HG02885 (cell line): Measurements from ENCODE around the gene MAGI2.

ENCODE experiments used
- ATAC-seq: cut with Tn5 transposase; IDR thresholded peaks from one replicate; pipeline ENCODE4 v1.9.1; 2021; ENCODE audit warnings: mild to moderate bottlenecking; ENCODE audit not compliant: unreplicated experiment, poor library complexity

The MAGI2 gene

DNA sequence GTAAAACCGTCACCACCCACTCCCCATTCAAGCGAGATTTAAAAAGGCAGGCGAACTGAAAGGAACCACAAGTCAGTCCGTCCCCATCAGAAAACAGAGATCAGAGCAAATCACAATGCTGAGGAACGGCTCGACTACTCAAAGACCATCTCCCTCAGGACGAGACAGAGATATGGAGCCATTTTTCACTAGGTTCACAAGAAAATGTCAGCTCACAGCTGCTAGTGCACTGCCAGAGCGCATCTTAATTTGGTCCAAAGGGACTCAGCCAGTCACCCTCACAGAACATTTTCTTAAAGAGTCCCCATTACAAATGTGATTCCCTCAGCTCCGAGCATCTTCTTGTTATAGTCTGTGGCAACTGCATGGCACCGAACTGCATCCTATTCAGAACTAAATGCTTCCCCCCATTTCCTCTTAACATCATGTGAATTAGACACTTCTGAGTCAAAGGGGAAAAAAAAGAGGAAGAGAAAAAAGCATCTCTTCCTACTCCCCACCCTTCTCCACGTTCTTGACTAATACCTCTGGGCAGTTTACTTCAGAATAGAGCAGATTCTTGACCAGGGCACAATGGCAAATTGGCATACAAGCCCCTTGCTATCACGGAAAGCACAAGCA is 683.9 kb downstream of the MAGI2 start:
- ATAC-seq: peak; percentile 88

- no peak for ATAC-seq
Measured at GRCh38 chr7:78768859-78769258, 684.6 kb downstream of the MAGI2 start.

DNA sequence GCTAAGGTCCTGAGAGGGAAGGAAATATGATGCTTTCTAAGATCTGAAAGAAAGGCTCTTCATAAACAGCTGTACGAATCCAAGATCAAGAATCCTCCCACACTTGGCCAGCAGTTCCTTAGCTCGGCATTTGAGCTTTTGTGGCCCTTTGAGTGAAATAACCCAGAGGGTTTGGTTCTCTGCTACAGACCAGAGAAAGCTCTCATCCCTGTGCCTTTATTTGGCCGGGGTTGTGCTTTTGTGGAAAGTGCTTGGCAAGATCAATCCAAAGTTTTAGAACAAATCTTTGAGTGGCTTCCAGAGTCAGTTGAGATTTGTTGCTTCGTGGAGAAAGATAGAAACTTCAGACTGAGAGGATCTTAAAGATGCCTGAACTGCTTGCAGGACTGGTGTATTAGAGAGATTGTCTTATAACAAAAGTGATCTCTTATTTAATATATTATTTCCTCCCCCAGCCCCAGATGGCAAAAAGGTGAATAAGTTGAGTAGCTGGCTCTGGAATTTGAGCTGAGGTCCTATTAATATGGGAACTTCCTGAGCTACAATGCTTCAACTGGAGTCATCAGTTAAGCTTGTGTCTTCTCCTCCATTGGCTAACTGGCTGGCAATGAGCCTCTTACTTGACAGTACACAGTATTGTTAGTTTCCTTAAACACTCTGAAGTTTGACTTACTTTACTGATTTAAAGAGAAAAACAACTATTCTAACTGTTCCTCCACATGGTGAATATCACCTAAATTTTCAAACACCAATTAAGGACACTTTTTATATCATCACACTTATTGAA is 687.3 kb downstream of the MAGI2 start:
- no peak for ATAC-seq

- no peak for ATAC-seq
Measured at GRCh38 chr7:78764571-78764970, 688.9 kb downstream of the MAGI2 start.

GRCh38 chr7:78762625-78763024 is 690.8 kb downstream of the MAGI2 start:
- no peak for ATAC-seq

DNA sequence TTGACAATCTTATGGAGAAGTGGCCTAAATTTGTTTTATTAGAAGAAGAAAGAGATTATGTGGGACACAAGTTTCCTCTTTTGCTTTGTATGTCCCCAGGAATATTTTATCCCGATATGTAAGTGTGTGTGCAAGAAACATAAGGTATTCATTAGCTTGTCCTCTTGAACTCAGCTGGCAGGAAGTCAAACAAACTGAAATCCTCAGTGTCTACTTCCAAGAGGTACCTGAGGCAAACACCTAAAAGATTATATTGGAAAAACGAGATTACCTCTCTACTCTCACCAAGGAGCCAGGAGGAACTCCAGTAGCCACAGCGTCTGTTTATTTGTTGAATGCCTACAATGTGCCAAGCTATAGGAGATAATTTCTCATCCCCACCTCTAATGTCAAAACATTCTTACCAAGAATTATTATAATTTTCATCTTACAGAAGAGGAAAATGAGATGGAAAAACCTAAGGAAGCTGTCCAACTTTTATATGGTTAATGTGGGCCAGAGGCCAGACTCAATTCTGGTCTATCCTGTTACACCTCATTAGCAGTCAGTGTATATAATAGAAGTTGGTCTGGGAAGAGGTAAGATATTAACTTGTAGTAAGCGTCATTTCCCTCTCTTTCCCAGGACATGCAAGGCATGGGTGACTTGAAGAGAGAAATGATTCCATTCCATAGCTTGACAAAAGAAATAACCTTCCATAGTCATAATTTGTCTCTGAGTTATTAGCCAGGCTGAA is 692.7 kb downstream of the MAGI2 start:
- ATAC-seq: no peak

- ATAC-seq: no peak
Measured at GRCh38 chr7:78752554-78752953, 700.9 kb downstream of the MAGI2 start.

- ATAC-seq: no peak
Measured at GRCh38 chr7:78751253-78751652, 702.2 kb downstream of the MAGI2 start.

DNA sequence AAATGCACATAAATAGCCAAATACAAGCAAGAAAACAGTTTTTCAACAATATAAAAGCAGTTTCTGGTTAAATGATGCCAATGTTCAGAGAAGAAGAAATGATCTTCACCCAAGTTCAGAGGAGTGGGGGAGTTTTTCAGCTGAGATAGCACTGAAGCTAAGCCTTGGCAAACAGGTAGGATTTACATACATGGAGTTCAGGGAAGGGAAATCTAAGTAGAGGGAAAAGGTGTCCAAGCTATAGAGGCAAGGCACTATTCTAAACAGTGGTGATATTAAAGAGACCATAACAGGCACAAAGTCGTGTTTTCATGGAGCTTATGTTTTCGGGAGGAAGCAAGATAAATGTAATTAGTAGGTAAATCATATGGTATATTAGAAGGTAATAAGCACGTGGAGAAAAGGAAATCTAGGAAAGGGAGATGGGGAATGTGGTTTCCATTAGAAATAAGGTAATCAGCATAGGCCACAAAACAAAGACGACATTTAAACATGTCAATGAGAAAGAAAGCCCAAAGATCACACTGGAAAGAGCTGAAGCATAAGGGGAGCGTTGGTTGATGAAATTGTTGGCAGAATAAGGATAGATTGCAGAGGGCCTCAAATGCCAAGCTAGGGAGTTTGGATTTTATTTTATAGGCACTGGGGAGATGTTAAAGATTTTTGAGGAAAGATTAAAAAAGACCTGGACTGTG is 704.3 kb downstream of the MAGI2 start:
- ATAC-seq: no peak

- no peak for ATAC-seq
Measured at GRCh38 chr7:78747592-78747991, 705.9 kb downstream of the MAGI2 start.

DNA sequence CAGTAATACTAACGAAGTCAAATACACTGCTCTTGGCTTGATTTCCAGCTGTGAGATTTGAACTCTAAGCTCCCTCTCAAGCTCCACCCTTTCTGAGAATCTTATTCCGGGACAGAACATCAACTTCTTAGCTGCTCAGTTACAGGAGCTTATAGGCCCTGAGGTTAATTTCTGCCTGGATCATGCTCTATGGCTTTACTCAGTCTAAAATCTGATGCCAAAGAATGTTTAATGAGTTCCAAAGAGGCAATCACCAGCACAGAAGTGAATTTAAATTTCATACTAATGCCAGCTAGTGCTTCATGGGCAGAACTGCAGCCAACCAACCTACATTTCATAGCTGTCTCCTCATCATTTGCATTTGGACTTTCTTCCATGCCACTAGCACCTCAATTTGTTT is 707.2 kb downstream of the MAGI2 start:
- ATAC-seq: no peak

- ATAC-seq: no peak
Measured at GRCh38 chr7:78742694-78743093, 710.8 kb downstream of the MAGI2 start.

DNA sequence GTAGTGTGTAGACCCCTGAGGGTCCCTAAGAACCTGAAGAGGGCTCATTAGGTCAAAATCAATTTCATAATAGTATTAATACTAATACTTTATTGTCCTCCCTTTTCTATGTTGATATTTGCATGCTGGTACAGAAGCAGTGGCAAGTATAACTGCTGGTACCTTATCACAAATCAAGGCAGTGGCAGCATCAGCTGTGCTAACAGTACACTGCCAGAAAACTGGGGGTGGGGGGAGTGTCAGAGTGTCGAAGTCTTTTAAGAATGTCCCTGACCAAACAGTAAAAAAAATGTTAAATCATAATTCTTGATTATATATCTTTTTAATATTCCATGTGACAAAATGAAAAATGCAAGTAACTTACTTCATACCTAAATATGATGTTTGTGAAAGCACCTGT is 716.9 kb downstream of the MAGI2 start:
- no peak for ATAC-seq

- ATAC-seq: no peak
Measured at GRCh38 chr7:78734626-78735025, 718.8 kb downstream of the MAGI2 start.

GRCh38 chr7:78720066-78720465 is 733.4 kb downstream of the MAGI2 start:
- ATAC-seq: no peak

GRCh38 chr7:78718212-78718611 is 735.3 kb downstream of the MAGI2 start:
- ATAC-seq: no peak

- no peak for ATAC-seq
Measured at GRCh38 chr7:78716876-78717275, 736.6 kb downstream of the MAGI2 start.

GRCh38 chr7:78714356-78714755 is 739.1 kb downstream of the MAGI2 start:
- ATAC-seq: no peak

GRCh38 chr7:78712111-78712510 is 741.4 kb downstream of the MAGI2 start:
- no peak for ATAC-seq

DNA sequence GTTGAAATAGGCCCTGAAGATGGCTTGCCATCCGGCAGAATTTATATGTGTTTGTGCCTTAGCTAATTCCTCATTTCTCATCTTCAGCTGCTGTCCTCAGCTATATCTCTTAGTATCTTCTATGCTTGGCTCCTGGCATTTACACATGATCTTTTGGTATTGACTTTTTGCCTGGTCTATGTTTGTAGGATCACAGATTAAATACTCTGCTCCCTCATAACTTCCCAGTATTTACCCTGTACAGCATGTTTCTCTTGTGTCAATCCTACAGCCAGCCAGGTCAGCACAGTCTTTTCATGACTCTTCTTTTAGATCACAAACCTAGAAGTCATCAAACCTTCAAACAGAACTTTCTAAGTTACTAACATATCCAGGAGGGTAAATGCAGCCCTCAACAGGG is 743.8 kb downstream of the MAGI2 start:
- ATAC-seq: no peak

- no peak for ATAC-seq
Measured at GRCh38 chr7:78704504-78704903, 749.0 kb downstream of the MAGI2 start.
